H9 (cell line): Measurements from ENCODE around the gene TNFRSF1B. TPM values are rescaled to one million over a fixed set of nuclear protein-coding genes. Genes with fewer than 3 reads are reported as not detected.

Experiments used
- DNase-seq: peaks from one replicate; pipeline ENCODE4 v3.0.0-alpha.2; 2017
- H2AFZ ChIP-seq: one replicate; pipeline ENCODE4 v1.6.1; 2013; ENCODE audit warnings: mild to moderate bottlenecking, low read length, control low read depth, moderate library complexity
- H2AK5ac ChIP-seq: 2 replicates; pipeline ENCODE4 v1.6.1; 2013; ENCODE audit warnings: low read length, control low read depth, mixed read lengths; ENCODE audit not compliant: insufficient read length
- H2BK120ac ChIP-seq: one replicate; pipeline ENCODE4 v1.6.1; 2013; ENCODE audit warnings: low read depth, mild to moderate bottlenecking, low read length, control low read depth, inconsistent platforms; ENCODE audit not compliant: poor library complexity, severe bottlenecking
- H2BK12ac ChIP-seq: 2 replicates; pipeline ENCODE4 v1.6.1; 2013; ENCODE audit warnings: low read length, control low read depth, mixed read lengths, low read depth; ENCODE audit not compliant: insufficient read length
- H2BK15ac ChIP-seq: 2 replicates; pipeline ENCODE4 v1.6.1; 2013; ENCODE audit warnings: low read depth, low read length, control low read depth
- H2BK20ac ChIP-seq: one replicate; pipeline ENCODE4 v1.6.1; 2013; ENCODE audit warnings: low read depth, mild to moderate bottlenecking, low read length, control low read depth, inconsistent platforms; ENCODE audit not compliant: poor library complexity, severe bottlenecking
- H2BK5ac ChIP-seq: 2 replicates; pipeline ENCODE4 v1.6.1; 2013; ENCODE audit warnings: low read length, control low read depth, mixed read lengths; ENCODE audit not compliant: insufficient read length
- H3K14ac ChIP-seq: 2 replicates; pipeline ENCODE4 v1.6.1; 2013; ENCODE audit warnings: low read length, control low read depth; ENCODE audit not compliant: insufficient read depth
- H3K18ac ChIP-seq: 2 replicates; pipeline ENCODE4 v1.6.1; 2013; ENCODE audit warnings: low read depth, mild to moderate bottlenecking, mixed read lengths, low read length, control low read depth; ENCODE audit not compliant: insufficient read length
- H3K23ac ChIP-seq: 2 replicates; pipeline ENCODE4 v1.6.1; 2013; ENCODE audit warnings: low read length, control low read depth, mixed read lengths, low read depth; ENCODE audit not compliant: insufficient read length
- H3K23me2 ChIP-seq: 2 replicates; pipeline ENCODE4 v1.6.1; 2013; ENCODE audit warnings: low read depth, mild to moderate bottlenecking, mixed read lengths, low read length, control low read depth; ENCODE audit not compliant: insufficient read length, poor library complexity, severe bottlenecking
- H3K27ac ChIP-seq: 2 replicates; pipeline ENCODE4 v1.5.1; 2013; ENCODE audit warnings: low read length, control low read depth, mixed read lengths, low read depth; ENCODE audit not compliant: insufficient read length
- H3K27me3 ChIP-seq: 2 replicates; pipeline ENCODE4 v1.6.1; 2013; ENCODE audit warnings: low read length, control low read depth, inconsistent platforms; ENCODE audit not compliant: insufficient read depth
- H3K4ac ChIP-seq: 2 replicates; pipeline ENCODE4 v1.6.1; 2013; ENCODE audit warnings: low read depth, mild to moderate bottlenecking, control low read depth, inconsistent platforms, low read length, moderate library complexity
- H3K4me1 ChIP-seq: 2 replicates; pipeline ENCODE4 v1.6.1; 2013; ENCODE audit warnings: low read length, control low read depth, inconsistent platforms; ENCODE audit not compliant: insufficient read depth
- H3K4me2 ChIP-seq: 2 replicates; pipeline ENCODE4 v1.6.1; 2013; ENCODE audit warnings: low read length, control low read depth, mixed read lengths; ENCODE audit not compliant: insufficient read length, insufficient read depth
- H3K56ac ChIP-seq: 2 replicates; pipeline ENCODE4 v1.6.1; 2013; ENCODE audit warnings: low read depth, mild to moderate bottlenecking, mixed read lengths, low read length, control low read depth; ENCODE audit not compliant: insufficient read length
- H3K79me1 ChIP-seq: 2 replicates; pipeline ENCODE4 v1.6.1; 2013; ENCODE audit warnings: low read depth, mild to moderate bottlenecking, moderate library complexity, low read length, control low read depth, inconsistent platforms; ENCODE audit not compliant: insufficient read depth, poor library complexity, severe bottlenecking
- H3K79me2 ChIP-seq: 2 replicates; pipeline ENCODE4 v1.6.1; 2013; ENCODE audit warnings: low read length, control low read depth, inconsistent platforms; ENCODE audit not compliant: insufficient read depth
- H3K9ac ChIP-seq: 2 replicates; pipeline ENCODE4 v1.6.1; 2013; ENCODE audit warnings: low read length, control low read depth, mixed read lengths; ENCODE audit not compliant: insufficient read length; ENCODE audit errors: extremely low read depth
- H3K9me3 ChIP-seq: one replicate; pipeline ENCODE4 v1.6.1; 2013; ENCODE audit warnings: low read depth, low read length, inconsistent platforms; ENCODE audit not compliant: control insufficient read depth
- H3T11ph ChIP-seq: one replicate; pipeline ENCODE4 v1.6.1; 2013; ENCODE audit warnings: mild to moderate bottlenecking, low read length, control low read depth, inconsistent platforms
- H4K20me1 ChIP-seq: one replicate; pipeline ENCODE4 v1.6.1; 2013; ENCODE audit not compliant: control insufficient read depth, insufficient read length, insufficient read depth
- H4K5ac ChIP-seq: 2 replicates; pipeline ENCODE4 v1.6.1; 2013; ENCODE audit warnings: low read depth, mild to moderate bottlenecking, mixed read lengths, low read length, control low read depth; ENCODE audit not compliant: insufficient read length
- H4K8ac ChIP-seq: replicated peaks from 2 replicates; pipeline ENCODE4 v1.6.1; 2013; ENCODE audit warnings: low read length, control low read depth, mixed read lengths, low read depth; ENCODE audit not compliant: insufficient read length
- H4K91ac ChIP-seq: 2 replicates; pipeline ENCODE4 v1.6.1; 2013; ENCODE audit warnings: low read depth, mild to moderate bottlenecking, moderate library complexity, mixed read lengths, low read length, control low read depth; ENCODE audit not compliant: insufficient read length
- H3K27ac Mint-ChIP-seq, 3 experiments: 2 replicates in 2 of 3; 3 replicates in 1 of 3; pipeline ENCODE4 v1.8.0; 2020 to 2021; ENCODE audit warnings: mixed read lengths in 3 of 3, mild to moderate bottlenecking in 1 of 3, moderate library complexity in 1 of 3
- H3K27me3 Mint-ChIP-seq: 2 replicates; pipeline ENCODE4 v1.8.0; 2021; ENCODE audit warnings: low read depth, mild to moderate bottlenecking, moderate library complexity, mixed read lengths
- H3K36me3 Mint-ChIP-seq, 3 experiments: 2 replicates in 2 of 3; 3 replicates in 1 of 3; pipeline ENCODE4 v1.8.0; 2020 to 2021; ENCODE audit warnings: low read depth in 3 of 3, mixed read lengths in 3 of 3; ENCODE audit not compliant: insufficient read depth in 1 of 3
- H3K4me1 Mint-ChIP-seq, 2 experiments: 2 replicates each; pipeline ENCODE4 v1.8.0; 2020; ENCODE audit warnings: mixed read lengths in 2 of 2
- H3K4me3 Mint-ChIP-seq, 2 experiments: 2 replicates in 1 of 2; 3 replicates in 1 of 2; pipeline ENCODE4 v1.8.0; 2020 to 2021; ENCODE audit warnings: mild to moderate bottlenecking in 2 of 2, mixed read lengths in 2 of 2, moderate library complexity in 1 of 2
- H3K9me3 Mint-ChIP-seq, 2 experiments: 2 replicates in 1 of 2; 3 replicates in 1 of 2; pipeline ENCODE4 v1.8.0; 2020; ENCODE audit warnings: mild to moderate bottlenecking in 2 of 2, mixed read lengths in 2 of 2, moderate library complexity in 1 of 2
- CTCF ChIP-seq: fragments of 200-600 bp; sonication (generic); conservative IDR thresholded peaks from 3 replicates; pipeline ENCODE4 v1.8.0; 2021; ENCODE audit warnings: antibody characterized with exemption, mild to moderate bottlenecking
- WGBS: extraction: QIAGEN DNeasy Blood & Tissue Kit; methylation state at CpG from one replicate; pipeline ENCODE4 v1.1.7; 2013; ENCODE audit warnings: missing lambda C conversion rate, low lambda C conversion rate, mixed read lengths; ENCODE audit not compliant: insufficient read length; ENCODE audit errors: extremely low coverage; 5-methylcytosine and 5-hydroxymethylcytosine counted together
- total RNA-seq: library from RNA; stranded (reverse); gene quantifications from 2 replicates; pipeline ENCODE4 v1.2.1, GENCODE V29; 2021

Gene TNFRSF1B
- total RNA-seq, 1 experiment from 2014 or later: 0.57 TPM

- peaks cover 6% of the 10 kb centered on the region for H3K27me3 Mint-ChIP-seq
- Histone ChIP-seq H4K20me1 (no peaks in the 10 kb centered on the region), H3K79me1 (no peaks in the 10 kb centered on the region), H3K27me3 (no peaks in the 10 kb centered on the region), H3K4ac (no peak overlapping the region), H3K4me1 (peaks cover 8% of the 10 kb centered on the region; the same call in 1 of the 2 replicates), H3K56ac (no peak overlapping the region), H2AK5ac (no peak overlapping the region), H4K5ac (no peak overlapping the region), H2BK12ac (no peak overlapping the region), H2BK5ac (no peak overlapping the region), H3K4me2 (no peak overlapping the region), H3K23ac (no peak overlapping the region), H3T11ph (no peak overlapping the region), H3K23me2 (no peaks in the 10 kb centered on the region), H3K18ac (no peak overlapping the region), H3K27ac (no peak overlapping the region), H3K9ac (no peak overlapping the region), H2AFZ (no peak overlapping the region), H2BK120ac (no peak overlapping the region), H4K91ac (no peak overlapping the region), H3K14ac (no peak overlapping the region), H2BK15ac (no peak overlapping the region), H3K79me2 (no peaks in the 10 kb centered on the region), H4K8ac (no peak overlapping the region), H2BK20ac (no peak overlapping the region), H3K9me3 (no peaks in the 10 kb centered on the region)
- no peak for DNase-seq
- H3K9me3 Mint-ChIP-seq: no peaks in the 10 kb centered on the region
- H3K4me3 Mint-ChIP-seq: no peak overlapping the region
- TF ChIP-seq CTCF: no peak
- no peaks in the 10 kb centered on the region for H3K36me3 Mint-ChIP-seq
- H3K4me1 Mint-ChIP-seq: peaks cover 17 to 22% of the 10 kb centered on the region in 2 experiments
- no peak overlapping the region for H3K27ac Mint-ChIP-seq
- 100% methylated on average over 1 of the region's 22 CpGs for WGBS
Observed at GRCh38 chr1:12158357-12159092, 8.3 kb upstream of the TNFRSF1B start.
